Activated CD4-positive, alpha-beta T cell treated with anti-CD3 and anti-CD28 coated beads for 24 hours (primary cell): Measurements from ENCODE around the gene PLK5.
"Not testable (repeated sequence)": the region's sequence is repeated elsewhere in the genome, so short reads cannot be mapped to it uniquely, and the experiment has no call there.

Source experiments
- DNase-seq, 2 donors: peaks; one replicate each; pipeline ENCODE4 v3.0.0-alpha.2; 2020; ENCODE audit warnings: low read depth in 2 of 2

PLK5 gene

DNA sequence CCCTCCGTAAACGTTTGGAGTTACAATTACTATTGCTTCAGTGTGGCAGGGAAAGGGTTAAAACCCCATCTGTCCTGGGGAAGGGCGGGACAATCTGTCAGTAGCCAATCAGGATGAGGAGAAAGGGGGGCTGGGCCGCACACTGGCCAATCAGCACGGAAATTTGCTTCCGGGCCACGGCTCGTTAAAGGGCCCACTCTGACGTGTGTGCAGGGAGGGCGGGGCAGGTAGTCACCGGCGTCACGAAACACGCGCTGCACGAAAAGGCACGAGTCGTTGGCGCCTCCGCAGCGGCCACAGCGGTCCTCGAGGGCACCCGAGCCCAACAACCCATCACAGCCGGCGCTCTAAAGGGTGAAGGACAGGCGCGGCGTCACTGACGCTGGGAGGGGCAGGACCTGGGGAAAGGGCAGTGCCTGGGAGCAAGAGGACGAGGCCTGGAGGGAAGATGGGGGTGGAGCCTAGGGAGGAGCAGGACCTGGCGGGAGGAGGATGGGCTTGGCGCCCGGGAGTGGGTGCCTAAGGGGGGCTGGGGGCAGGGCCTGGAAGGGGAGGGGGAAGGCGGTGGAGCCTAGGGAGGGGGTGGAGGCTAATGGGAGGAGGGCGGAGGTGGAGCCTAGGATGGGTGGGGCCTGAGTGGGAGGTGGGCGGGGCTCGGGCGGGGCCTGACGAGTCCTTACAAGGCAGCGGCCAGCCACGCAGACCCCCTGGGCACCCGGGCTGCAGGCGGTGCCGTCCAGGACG lies 15.9 kb upstream of the PLK5 start:
- peak; percentile 81 to 89 for DNase-seq

DNA sequence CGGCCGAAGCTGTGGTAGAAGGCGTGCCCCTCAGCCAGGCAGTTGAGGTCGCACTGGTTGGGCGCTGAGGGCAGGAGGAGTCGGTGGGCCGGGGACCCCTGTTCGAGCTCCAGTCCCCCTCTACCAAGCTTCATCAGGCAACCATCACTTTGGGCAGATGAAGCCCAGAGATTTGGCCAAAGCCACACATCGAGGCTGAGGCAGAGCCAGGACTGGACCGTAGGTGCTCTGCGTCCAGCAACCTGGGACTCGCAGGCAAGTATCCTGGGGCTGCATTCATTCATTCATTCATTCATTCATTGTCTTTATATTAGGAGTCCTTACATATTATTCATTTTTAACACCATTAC lies 15.4 kb upstream of the PLK5 start:
- no peak for DNase-seq

DNA sequence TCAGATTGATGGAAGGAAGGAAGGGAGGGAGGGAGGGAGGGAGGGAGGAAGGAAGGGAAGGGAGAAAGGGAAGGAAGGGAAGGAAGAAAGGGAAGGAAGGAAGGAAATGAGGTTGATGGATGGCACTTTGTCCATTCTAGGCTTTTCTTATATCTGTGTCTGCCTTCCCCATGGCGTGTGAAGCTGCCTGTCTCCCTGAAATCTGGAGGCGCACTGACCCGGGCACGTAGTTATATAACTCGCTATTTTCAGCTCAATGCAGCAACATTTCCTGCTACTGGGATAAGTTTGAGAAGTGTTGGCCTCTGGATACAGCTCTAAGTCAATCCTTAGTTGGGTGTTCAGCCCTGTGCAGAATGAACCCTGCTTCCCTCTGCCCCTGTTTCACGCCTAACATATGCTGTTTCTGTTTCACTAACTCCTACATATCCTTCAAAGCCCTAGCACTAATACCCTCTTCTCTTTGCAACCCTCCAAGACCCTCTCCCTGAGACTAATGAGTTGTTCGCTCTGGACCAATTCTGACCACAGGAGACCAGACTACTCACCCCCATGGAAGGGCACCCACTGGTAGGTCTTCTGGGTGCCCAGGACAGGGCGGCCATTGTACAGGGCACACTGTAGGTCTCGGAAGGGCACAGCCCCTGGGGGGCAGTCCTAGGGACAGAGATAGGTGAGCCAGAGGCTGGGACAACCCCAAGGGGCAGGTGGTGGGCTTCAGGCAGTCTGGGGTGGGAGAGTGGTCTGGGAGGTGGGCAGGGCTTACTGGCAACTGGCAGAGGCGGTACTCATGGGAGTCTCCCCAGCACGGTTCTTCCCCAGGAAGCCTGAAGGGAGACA lies 14.1 kb upstream of the PLK5 start:
- DNase-seq, result no peak

DNA sequence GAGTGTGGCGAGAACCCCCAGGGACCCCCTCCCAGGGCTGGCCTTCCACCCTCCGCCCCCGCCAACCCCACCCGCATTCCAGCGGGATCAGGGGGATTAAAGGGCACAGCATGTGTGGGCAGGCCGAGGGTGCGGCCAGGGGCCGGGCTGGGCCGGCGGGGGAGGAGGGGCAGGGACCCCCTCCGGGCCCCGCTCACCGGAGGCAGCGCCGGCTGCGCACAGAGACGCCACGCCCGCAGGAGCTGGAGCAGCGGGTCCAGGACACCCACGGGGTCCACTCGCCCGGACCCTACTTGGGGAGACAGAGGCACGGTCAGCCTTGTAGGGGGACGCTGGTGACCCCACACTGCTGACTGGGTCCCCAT lies 13.5 kb upstream of the PLK5 start:
- no peak for DNase-seq

DNA sequence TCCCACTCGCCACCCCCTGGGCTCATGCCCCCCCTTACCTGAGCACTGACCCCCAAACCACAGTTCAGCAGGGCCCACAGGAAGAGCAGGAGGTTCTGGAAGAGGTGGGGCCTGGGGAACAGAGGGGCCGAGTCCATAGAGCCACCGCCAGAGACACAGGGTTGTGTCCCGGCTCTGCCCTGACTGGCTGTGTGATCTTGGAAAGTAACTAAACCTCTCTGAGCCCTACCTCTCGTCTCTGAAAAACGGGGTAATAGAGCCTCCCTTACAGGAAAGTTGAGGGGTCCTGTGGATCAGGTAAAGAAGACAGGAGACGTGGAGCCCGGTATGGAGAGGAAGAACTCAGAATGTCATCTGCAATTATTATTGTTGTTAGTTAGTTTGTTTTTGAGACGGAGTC lies 13.1 kb upstream of the PLK5 start:
- DNase-seq, result no peak

DNA sequence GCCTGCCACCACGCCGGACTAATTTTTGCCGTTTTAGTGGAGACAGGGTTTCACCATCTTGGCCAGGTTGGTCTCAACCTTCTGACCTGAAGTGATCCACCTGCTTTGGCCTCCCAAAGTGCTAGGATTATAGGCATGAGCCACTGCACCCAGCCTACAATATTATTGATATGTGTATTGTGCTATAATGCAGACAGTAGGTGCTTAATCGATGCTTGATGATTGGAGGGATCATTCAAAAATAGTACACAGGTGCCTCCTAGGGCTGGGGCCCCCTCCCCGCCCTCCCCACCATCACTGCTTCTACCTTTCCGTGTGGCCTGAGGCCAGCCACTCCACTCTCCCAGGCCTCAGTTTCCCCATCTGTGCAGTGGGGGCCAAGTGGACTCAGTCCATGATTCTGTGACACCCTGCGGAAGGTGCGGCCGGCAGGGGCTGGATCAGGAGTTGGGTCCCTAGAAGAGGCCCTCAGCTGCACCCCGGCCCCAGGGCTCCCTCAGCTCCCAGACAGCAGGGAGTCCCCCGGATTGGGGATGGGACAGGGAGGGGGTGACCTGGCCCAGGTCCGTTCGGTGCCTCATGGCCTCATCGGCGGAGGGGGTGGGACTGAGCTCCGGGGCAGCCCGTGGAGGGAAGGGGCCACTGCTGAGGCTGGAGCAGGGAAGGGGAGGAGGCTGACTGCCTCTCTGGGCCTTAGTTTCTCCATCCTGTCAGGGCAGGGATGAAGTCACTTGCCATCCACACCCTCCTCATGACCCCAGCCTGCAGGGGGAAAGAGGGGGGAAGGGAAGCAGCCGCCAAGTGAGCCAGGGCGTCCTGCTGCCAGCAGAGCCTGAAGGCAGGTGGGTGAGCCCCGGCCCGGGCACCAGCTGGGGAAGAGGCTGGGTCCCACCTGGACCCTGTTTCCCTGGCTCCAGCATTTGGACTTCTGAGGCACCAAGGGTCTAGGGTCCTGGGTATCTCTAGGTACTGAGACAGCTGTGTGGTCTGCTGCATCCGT lies 12.3 kb upstream of the PLK5 start:
- no peak for DNase-seq

DNA sequence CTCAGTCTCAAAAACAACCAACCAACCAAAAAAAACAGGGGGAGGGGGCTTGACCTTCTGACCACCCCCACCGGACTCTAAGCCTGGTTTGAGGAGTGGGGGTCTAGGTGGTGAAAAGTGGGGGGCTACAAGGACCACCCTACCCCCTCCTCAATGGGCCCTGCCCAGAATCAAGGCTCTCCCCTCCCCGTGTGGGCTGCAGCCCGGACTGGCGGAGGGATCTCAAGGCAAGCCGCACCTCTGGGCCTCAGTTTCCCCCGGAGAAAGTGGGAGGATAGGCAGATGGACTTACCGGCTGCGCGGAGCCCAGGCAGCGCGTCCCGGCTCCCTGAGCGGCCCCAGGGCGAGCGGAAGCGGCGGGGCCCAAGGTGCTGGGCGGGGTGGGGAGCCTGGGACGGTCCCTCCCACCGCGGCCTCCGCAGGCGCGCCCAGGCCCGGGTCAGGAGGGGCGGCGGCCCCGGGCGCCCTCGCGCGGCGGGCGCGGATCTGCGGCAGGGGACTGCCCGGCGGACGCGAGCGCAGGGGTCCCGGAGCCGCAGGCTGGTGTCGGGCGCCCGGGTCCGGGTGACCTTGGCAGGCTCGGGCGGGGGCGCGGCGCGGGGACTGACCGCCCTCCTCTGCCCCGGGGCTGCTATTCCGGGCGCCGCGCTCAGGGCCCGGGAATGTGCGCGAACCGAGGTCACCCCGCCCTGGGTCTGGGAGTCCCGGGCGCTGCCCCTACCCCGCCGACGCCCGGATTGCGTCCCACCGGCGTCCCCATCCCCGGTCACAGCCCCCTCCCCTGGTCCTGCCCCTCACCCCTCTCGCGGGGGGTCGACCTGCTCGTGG lies 11.0 kb upstream of the PLK5 start, which contains the start of gene ADAMTSL5:
Gene ADAMTSL5 (minus strand): TSS at position 349 of the 828 bp plus-strand sequence. CDS start 2,076 bp downstream, outside the sequence.
- peak; percentile 51 to 65 for DNase-seq

DNA sequence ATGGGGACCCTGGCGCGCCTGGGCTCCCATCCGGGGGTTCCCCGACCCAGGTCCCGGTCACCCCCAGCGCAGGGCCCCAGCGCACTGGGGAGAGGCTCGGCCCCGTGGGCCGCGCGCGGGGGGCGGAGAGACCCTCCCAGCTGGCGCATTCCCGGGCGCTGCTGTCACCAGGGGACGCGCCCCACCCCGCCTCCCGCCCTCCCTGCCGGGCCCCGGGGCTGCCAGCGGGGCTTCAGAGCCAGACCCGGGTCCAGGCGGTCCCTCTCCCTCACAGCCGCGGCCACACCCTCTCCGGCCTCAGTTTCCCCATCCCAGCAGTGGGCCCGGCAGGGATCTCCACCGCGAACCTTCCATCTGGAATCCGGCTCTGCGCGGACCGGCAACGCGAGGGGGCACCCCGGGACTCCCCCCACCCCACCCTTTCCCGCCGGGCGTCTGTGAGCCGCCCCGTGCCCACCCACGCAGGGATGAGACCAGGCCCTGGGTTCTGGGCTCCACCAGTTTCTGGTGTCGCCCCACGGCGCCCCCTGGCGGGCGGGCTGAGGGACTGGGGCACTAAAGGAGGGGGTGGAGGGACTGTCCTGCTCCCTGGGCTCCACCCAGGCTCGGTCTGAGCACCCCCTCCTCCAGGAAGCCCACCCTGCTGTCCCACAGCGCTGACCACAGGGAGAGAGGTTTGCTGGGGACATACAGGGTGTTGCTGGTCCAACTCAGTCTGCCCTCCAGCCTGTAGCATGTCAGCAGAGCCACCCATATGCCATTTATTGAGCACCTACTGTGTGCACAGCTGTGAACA lies 10.2 kb upstream of the PLK5 start:
- peak; percentile 57 to 60 for DNase-seq

DNA sequence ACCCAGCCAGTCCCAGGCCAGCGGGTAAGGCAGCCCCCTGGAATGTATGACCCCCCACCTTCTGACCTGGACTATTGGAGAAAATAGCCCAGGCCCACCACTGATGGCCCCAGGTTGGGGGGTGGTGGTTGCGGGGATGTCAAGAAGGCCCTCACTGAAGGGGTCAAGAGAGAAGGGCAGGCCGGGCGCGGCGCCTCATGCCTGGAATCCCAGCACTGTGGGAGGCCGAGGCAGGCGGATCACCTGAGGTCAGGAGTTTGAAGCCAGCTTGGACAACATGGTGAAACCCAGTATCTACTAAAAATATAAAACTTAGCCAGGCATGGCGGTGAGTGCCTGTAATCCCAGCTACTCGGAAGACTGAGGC lies 9.6 kb upstream of the PLK5 start:
- DNase-seq, result no peak

DNA sequence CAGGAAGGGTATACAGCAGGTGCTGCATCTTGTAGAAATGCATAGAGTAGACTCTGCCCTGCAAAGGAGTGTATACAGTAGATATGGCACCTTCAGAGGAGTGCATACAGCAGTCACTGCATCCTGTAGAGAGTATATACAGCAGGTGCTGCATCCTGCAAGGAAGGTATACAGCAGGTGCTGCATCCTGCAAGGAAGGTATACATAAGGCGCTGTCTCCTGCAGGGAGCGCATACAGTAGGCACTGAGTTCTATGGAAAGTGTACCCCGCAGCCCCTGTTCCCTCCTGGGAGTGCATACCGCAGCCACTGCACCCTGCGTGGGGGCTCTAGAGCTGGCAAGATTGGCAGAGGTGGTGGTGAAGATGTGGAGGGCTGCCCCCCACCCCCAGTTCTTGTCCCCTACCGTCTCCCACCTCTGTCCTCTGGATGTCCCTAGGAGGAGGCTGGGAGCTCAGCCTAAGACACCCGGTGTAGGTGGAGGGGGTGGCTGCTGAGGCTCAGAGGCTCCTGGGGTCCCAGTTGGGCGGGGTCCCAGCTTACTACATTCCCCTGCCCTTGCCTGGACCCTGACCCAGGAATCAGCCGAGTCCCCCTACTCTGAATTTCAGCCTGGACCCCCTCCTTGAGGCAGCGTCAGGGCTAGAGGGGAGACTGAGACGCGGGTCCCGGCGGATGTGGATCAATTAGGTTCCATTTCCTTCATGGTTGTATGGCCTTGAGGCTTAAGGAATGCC lies 8.7 kb upstream of the PLK5 start:
- DNase-seq, result no peak

DNA sequence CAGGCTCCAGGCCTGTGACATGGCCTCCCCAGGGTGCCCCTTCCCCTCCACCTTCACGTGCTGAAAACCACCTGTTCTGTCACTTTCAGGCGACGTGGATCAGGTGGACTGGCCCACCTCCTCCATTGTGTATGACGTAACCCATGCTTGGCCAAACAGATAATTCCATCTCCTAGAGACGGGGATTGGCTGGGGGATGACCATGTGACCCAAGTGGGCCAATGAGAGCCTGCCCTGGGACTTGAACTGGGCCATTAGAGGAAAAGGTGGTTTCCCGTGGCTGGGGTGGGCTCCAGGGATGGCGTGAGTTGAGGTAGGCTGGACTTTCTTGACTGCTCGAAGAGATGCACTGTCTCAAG lies 7.5 kb upstream of the PLK5 start:
- DNase-seq, result no peak

DNA sequence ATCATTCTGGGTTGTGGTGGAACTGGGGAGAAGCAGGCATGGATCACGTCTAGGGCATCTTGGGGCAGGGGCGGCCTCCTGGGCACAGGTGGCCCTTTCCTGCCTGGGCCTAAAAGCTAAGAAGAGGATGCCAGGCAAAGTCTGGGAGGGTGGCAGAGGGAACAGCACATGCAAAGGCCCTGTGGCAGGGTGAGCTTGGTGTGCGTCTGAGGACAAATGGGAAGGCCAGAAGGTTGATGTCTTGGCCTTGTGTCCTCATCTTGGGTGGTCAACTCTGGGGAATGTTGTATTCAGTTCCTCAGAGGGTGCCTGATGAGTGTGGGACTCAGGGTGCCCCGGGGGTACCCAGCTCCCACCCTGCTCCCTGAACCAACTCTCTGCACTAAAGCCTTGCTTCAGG lies 5.4 kb upstream of the PLK5 start:
- DNase-seq, result no peak

DNA sequence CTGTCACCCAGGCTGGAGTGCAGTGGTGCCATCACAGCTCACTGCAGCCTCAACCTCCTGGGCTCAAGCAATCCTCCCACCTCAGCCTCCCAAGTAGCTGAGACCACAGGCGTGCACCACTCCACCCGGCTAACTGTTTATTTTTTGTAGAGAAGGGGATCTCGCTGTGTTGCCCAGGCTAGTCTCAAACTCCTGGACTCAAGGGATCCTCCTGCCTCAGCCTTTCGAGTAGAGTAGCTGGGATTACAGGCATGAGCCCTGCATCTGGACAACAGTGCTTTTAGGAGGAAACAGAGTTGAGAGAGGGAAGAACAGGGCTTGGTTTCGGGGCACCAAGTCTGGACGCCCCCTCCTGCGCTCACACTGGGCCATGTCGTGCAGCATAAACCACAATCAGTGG lies 4.1 kb upstream of the PLK5 start:
- not testable (repeated sequence) for DNase-seq

DNA sequence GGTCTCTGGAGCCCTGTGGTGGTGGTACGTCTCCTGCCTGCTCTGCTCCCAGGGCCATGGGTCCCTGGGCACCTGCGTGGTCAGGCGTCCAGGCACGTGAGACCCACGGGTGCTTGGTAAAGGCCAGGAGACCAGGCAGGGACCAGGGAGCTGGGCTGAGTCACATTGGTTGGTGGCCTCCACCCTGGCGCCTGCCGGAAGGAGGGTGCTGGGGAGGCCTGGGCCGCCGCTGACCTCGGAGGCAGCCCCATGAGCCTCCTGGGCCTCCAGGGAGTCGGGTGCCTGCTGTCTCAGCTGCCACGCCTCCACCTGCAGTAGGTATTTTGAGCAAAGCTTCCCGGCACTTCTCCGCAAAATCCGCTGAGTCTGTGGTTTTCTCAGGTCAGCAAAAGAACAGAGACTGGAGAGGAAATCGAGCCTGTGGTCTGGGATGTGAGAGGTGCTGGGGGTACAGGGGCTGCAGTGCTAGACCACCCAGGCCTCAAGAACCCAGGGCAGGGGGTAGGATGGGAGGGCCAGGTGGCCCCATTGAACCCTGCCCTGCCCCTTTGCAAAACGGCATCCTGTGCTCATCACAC lies 3.6 kb upstream of the PLK5 start:
- DNase-seq, result no peak

DNA sequence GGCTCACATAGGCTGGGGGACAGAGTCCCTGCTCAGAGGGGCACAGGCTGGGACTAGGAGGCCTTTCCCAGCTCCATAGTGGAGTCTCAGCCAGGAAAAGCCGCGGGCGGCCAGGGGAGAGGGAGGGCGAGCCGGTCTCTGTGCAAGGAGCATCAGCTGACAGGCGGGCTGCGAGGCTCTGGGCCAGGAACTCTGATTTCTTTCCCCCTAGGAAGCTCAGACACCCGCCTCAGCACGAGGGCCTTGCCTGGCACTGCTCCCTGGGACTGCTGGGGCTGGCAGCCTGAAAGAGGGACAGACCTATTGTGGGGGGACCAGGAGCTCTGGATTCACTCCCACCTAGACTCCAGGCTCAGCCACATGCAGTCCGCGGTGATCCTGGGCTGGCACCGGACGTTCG lies 2.2 kb upstream of the PLK5 start:
- no peak for DNase-seq

DNA sequence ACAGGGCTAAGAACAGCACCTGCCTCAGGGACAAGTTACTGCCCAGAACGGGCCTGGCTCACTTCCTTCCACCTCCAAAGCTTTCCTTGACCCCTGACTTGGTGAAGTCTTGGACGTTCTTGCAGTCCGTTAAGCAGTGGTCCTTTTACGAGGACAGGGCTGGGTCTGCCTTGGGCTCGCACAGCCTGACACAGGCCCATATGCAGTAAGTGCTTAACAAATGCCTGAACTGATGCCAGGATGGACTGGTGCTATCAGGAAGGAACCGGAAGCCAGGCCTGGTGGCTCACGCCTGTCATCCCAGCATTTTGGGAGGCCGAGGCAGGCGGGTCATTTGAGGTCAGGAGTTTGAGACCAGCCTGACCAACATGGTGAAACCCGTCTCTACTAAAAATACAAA lies 1.8 kb upstream of the PLK5 start:
- no peak for DNase-seq

DNA sequence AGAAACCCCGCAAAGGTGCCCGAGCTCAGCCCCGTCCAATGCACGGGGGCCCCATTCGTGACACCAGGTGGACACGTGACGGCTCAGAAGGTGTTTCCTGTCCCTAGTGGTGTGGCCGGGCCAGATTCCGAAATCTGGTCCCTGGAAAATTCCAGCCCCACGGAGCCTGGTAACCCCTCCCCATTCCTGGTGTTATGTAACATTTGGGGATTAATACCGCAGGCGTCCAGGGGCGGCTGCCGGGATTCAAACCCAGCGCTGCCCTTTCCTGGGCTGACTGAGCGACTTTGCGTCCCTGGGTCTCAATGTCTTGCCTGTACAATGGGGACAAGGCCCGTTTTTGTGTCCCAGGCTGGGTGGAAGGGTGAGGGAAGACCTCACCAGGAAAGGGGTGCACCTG lies 1.0 kb upstream of the PLK5 start:
- DNase-seq, result no peak

DNA sequence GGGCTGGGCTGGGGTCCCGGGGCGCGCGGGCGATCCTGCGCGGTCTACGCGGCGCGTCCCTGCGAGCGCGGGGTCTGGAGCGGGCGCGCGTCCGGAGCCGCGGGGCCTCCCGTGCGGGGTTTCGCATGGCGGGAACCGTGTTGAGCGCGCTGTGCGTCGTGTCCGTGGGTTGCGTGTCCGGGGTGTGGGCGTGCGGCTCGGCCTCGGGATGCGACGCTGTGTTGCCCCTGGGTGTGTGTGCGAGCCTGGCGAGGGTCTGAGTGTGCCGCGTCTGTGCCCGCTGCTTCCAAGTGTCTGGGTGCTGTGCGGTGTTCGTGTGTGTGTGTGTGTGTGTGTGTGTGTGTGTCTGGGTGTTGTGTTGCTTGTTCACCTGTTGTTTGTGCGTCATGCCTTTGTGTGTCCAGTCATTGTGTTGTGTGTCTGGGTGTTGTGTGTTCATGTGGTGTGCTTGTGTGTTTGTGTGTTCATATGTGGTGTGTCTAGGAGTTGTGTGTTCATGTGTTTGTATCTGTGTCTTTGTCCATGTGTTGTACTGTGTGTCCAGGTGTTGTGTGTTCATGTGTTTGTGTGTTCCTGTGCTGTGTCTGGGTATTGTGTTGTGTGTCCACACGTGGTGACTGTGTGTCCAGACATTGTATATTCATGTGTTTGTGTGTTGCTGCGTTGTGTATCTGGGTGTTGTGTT lies 552 bp downstream of the PLK5 start:
- DNase-seq, result no peak

DNA sequence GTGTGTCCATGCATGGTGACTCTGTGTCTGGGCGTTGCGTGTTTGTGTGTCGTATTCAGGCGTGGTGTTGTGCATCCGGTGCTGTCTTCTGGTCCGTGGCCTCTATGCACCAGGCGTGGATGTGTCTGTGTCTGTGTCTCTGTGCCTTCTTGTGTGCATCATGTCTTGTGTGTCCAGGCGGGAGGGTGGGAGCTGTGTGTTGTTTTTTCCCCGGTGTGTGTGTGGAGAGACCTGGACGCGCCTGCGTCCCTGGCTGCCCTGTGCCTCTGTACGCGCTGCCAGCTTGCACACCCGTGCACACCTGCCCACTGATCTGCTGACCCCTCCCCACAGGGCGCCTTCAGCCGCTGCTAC lies 1.1 kb downstream of the PLK5 start:
- no peak for DNase-seq
